SIG-M5 treated with dmso at 0.1 percent for 504 hours (cell line): ENCODE data around the gene DNAJB8.

Source experiments
- DNase-seq: peaks from one replicate; lab custom pipeline; 2025; ENCODE audit not compliant: unreplicated experiment; lab: John Stamatoyannopoulos, UW

The DNAJB8 gene

GRCh38 chr3:128447561-128448013, 19.1 kb downstream of the DNAJB8 start:
- DNase-seq: no peak

GRCh38 chr3:128446821-128447220, 19.9 kb downstream of the DNAJB8 start:
- no peak for DNase-seq

- DNase-seq: no peak
These were observed 21.3 kb downstream of the DNAJB8 start for GRCh38 chr3:128445357-128445756.

- DNase-seq: no peak
These were observed 22.9 kb downstream of the DNAJB8 start for GRCh38 chr3:128443771-128444170.

GRCh38 chr3:128442949-128443348, 23.7 kb downstream of the DNAJB8 start:
- no peak for DNase-seq

- no peak for DNase-seq
These were observed 24.6 kb downstream of the DNAJB8 start for GRCh38 chr3:128442070-128442469.

GRCh38 chr3:128439226-128439625, 27.5 kb downstream of the DNAJB8 start:
- no peak for DNase-seq

- peak; percentile 35 for DNase-seq
These were observed 28.1 kb downstream of the DNAJB8 start for GRCh38 chr3:128438488-128439072.

- no peak for DNase-seq
These were observed 30.5 kb downstream of the DNAJB8 start for GRCh38 chr3:128436214-128436613.

- no peak for DNase-seq
These were observed 31.1 kb downstream of the DNAJB8 start for GRCh38 chr3:128435561-128435960.

GRCh38 chr3:128435058-128435457, 31.6 kb downstream of the DNAJB8 start:
- peak; percentile 62 for DNase-seq

- DNase-seq: no peak
These were observed 32.2 kb downstream of the DNAJB8 start for GRCh38 chr3:128434524-128434923.

GRCh38 chr3:128433837-128434165, 32.9 kb downstream of the DNAJB8 start:
- peak; percentile 56 for DNase-seq

GRCh38 chr3:128432971-128433836, 33.5 kb downstream of the DNAJB8 start:
- DNase-seq: no peak

- DNase-seq: no peak
These were observed 34.3 kb downstream of the DNAJB8 start for GRCh38 chr3:128432301-128432970.

GRCh38 chr3:128431803-128432300, 34.8 kb downstream of the DNAJB8 start:
- no peak for DNase-seq

- no peak for DNase-seq
These were observed 36.0 kb downstream of the DNAJB8 start for GRCh38 chr3:128430731-128431130.

- DNase-seq: no peak
These were observed 36.4 kb downstream of the DNAJB8 start for GRCh38 chr3:128430301-128430700.

GRCh38 chr3:128429751-128430150, 36.9 kb downstream of the DNAJB8 start:
- no peak for DNase-seq

- no peak for DNase-seq
These were observed 37.4 kb downstream of the DNAJB8 start for GRCh38 chr3:128429275-128429674.

- DNase-seq: no peak
These were observed 38.5 kb downstream of the DNAJB8 start for GRCh38 chr3:128427872-128428822.
